ENCODE results near the gene PCARE. TPM values are rescaled to one million over a fixed set of nuclear protein-coding genes. Genes with fewer than 3 reads are reported as not detected.

The PCARE gene
- total and polyA plus RNA-seq, 2 of the 8 experiments (the other 6 are each of a cell fraction or from before 2014, with no cell fraction given): not detected

GRCh38 chr2:29055601-29056000 lies 18.7 kb downstream of the PCARE start:
- no peak overlapping the region for H2BK5ac ChIP-seq (ENCODE audit: low read depth, low read length)
- H2AK5ac ChIP-seq (ENCODE audit: low read depth, low read length): no peak overlapping the region
- H3K9me3 ChIP-seq (ENCODE audit: insufficient read depth in 2 of 2, low read depth in 1 of 2, low read length in 1 of 2): no peaks in the 10 kb centered on the region
- no peak overlapping the region for H2BK120ac ChIP-seq (replicated peaks; ENCODE audit: low read depth, low read length)
- no peak overlapping the region for H2BK20ac ChIP-seq (ENCODE audit: low read length)
- no peak overlapping the region for H4K5ac ChIP-seq (ENCODE audit: insufficient read length, low read depth, low read length)
- H4K20me1 ChIP-seq (replicated peaks in 1 of 2; ENCODE audit: control insufficient read depth in 1 of 2, insufficient read depth in 2 of 2, low read length in 2 of 2): no peaks in the 10 kb centered on the region
- H3K18ac ChIP-seq (ENCODE audit: extremely low read depth, low read length): no peak overlapping the region
- no peak overlapping the region for H3K23ac ChIP-seq (ENCODE audit: insufficient read length)
- no peak overlapping the region for H3K56ac ChIP-seq (replicated peaks; ENCODE audit: insufficient read length, low read depth, low read length)
- peaks cover 0 to 5% (median 2%) of the 10 kb centered on the region in 4 experiments; a peak in 4 of 7 replicates for H3K4me1 ChIP-seq (replicated peaks in 1 of 4; ENCODE audit: control insufficient read depth in 3 of 4, insufficient read depth in 4 of 4, low read length in 3 of 4)
- H4K8ac ChIP-seq (ENCODE audit: extremely low read depth, insufficient read depth, low read length): no peak overlapping the region
- FAIRE-seq (no peak), DNase-seq (ENCODE audit: low read depth in 1 of 2, low spot score in 2 of 2) (no peak)
- H2BK15ac ChIP-seq (ENCODE audit: low read length): no peak overlapping the region
- no peak overlapping the region for H4K91ac ChIP-seq (replicated peaks; ENCODE audit: insufficient read length, low read length)
- no peak overlapping the region for H3K4me2 ChIP-seq (ENCODE audit: insufficient read depth in 1 of 2, low read depth in 2 of 2, low read length in 2 of 2)
- no peak overlapping the region for H3K14ac ChIP-seq (ENCODE audit: insufficient read length)
- no peaks in the 10 kb centered on the region for H3K79me2 ChIP-seq (ENCODE audit: control insufficient read depth in 1 of 2, insufficient read depth in 2 of 2, low read length in 2 of 2)
- no peaks in the 10 kb centered on the region for H3K27me3 ChIP-seq (replicated peaks in 1 of 4; ENCODE audit: control insufficient read depth in 3 of 4, extremely low read depth in 1 of 4, insufficient read depth in 3 of 4, low read length in 3 of 4)
- H2BK12ac ChIP-seq (ENCODE audit: low read depth, low read length): no peak overlapping the region
- no peak overlapping the region for H3K4me3 ChIP-seq (ENCODE audit: extremely low read depth in 1 of 4, insufficient read depth in 2 of 4, low read depth in 3 of 4, low read length in 4 of 4)
- no peak overlapping the region for H2AFZ ChIP-seq (ENCODE audit: low read length)
- POLR2A ChIA-PET (ENCODE audit: partially characterized antibody): no interaction called here
- H3K79me1 ChIP-seq (ENCODE audit: low read depth, low read length): no peaks in the 10 kb centered on the region
- H3K23me2 ChIP-seq (ENCODE audit: low read depth, low read length): no peaks in the 10 kb centered on the region
- CTCF ChIA-PET (ENCODE audit: partially characterized antibody): no interaction called here
- H3K4ac ChIP-seq (replicated peaks; ENCODE audit: insufficient read length, low read depth, low read length): no peak overlapping the region
- no peak overlapping the region for H3K27ac ChIP-seq (ENCODE audit: low read depth, low read length)
- no peak overlapping the region for H3K9ac ChIP-seq (replicated peaks in 1 of 4; ENCODE audit: extremely low read depth in 1 of 4, low read depth in 3 of 4, low read length in 3 of 4)
- WGBS, 2 experiments (ENCODE audit: extremely low coverage in 1 of 2, insufficient coverage in 1 of 2, insufficient read length in 1 of 2, insufficient replicate concordance in 2 of 2, low coverage in 1 of 2, low lambda C conversion rate in 2 of 2, missing lambda C conversion rate in 1 of 2): 100% methylated on average over 1 of the region's 1 CpG; no CpG with 5 or more reads in 1 of the 2 experiments
- no peaks in the 10 kb centered on the region for H3K36me3 ChIP-seq (ENCODE audit: control insufficient read depth in 2 of 4, insufficient read depth in 4 of 4, low read length in 3 of 4)
- TF ChIP-seq BACH1 (IDR thresholded peaks at IDR 0.05; ENCODE audit: low read length) (no peak), KDM5A (IDR thresholded peaks at IDR 0.05; ENCODE audit: low read length) (no peak), CREB1 (IDR thresholded peaks at IDR 0.05) (no peak)

Measured in H1 (cell line).